ENCODE measurements around the gene COL8A2. TPM values are rescaled to one million over a fixed set of nuclear protein-coding genes. Genes with fewer than 3 reads are reported as not detected.

COL8A2 gene
- total RNA-seq, 2 experiments from 2014 or later: 0.05 to 0.06 TPM

DNA sequence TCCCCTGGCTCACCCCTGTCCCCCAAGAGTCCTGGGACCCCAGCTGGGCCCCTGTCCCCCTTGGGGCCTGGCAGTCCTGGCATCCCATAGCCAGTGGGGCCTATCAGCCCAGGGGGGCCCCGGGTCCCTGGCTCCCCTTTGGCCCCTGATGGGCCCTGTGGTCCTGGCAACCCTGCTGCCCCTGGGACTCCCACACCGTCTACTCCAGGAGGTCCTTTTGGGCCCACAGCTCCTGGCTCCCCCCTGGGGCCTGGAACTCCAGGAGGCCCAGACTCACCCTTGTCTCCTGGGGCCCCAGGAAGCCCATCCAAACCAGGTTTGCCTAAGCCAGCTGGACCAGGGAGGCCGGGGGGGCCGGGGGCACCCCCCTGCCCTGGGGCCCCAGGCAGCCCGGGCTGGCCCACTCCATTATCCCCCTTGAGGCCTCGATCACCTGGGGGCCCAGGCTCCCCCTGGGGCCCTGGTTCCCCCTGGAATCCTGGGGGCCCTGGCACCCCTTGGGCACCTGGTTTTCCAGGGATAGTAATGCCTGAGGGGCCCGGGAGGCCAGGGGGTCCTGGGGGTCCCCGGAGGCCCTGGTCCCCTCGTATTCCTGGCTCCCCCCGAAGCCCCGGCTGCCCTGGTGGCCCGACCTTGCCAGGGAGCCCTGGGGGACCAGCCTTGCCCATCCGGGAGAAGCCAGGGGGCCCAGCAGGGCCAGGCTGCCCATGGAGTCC is 26.2 kb downstream of the COL8A2 start:
- Histone ChIP-seq H3K4me3 (ENCODE audit: low read length) (no peak overlapping the region), H3K4me1 (ENCODE audit: insufficient read depth, low read length) (peaks cover 12% of the 10 kb centered on the region), H3K27me3 (ENCODE audit: control insufficient read depth in 1 of 2, insufficient read depth in 2 of 2, low read length in 2 of 2) (no peaks in the 10 kb centered on the region), H3K36me3 (ENCODE audit: insufficient read depth, low read length) (peaks cover 25% of the 10 kb centered on the region), H3K27ac (ENCODE audit: low read depth in 1 of 2, low read length in 2 of 2) (no peak overlapping the region), H3K9me3 (ENCODE audit: control insufficient read depth in 1 of 2, insufficient read depth in 1 of 2, low read length in 2 of 2) (no peaks in the 10 kb centered on the region)
- no peaks in the 10 kb centered on the region for H3K4me1 Mint-ChIP-seq (ENCODE audit: low read depth)
- DNase-seq (no peak), ATAC-seq (ENCODE audit: poor library complexity) (no peak)
- H3K27ac Mint-ChIP-seq: no peak overlapping the region
- TF ChIP-seq, protein P1, sequence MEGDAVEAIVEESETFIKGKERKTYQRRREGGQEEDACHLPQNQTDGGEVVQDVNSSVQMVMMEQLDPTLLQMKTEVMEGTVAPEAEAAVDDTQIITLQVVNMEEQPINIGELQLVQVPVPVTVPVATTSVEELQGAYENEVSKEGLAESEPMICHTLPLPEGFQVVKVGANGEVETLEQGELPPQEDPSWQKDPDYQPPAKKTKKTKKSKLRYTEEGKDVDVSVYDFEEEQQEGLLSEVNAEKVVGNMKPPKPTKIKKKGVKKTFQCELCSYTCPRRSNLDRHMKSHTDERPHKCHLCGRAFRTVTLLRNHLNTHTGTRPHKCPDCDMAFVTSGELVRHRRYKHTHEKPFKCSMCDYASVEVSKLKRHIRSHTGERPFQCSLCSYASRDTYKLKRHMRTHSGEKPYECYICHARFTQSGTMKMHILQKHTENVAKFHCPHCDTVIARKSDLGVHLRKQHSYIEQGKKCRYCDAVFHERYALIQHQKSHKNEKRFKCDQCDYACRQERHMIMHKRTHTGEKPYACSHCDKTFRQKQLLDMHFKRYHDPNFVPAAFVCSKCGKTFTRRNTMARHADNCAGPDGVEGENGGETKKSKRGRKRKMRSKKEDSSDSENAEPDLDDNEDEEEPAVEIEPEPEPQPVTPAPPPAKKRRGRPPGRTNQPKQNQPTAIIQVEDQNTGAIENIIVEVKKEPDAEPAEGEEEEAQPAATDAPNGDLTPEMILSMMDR (IDR thresholded peaks at IDR 0.05): no peak
- H3K36me3 Mint-ChIP-seq (ENCODE audit: low read depth): peaks cover 19% of the 10 kb centered on the region
- ChIA-PET CTCF (interaction anchor here (1.5 kb wide), 1 partner anchor 51 kb away, joined by 10 read pairs; the partner anchor contains the start of gene TRAPPC3), POLR2A (interaction anchor here (0.7 to 1.2 kb wide), 2 partner anchors 36 to 60 kb away, joined by 3 to 4 read pairs; no protein-coding TSS in a partner anchor)
- intact Hi-C loops (cut with DNase I, micrococcal nuclease): loop anchor here (1.0 to 10.0 kb wide), 6 partner anchors 35 to 1336 kb away; partner anchors contain the start of gene TRAPPC3 (in 2 of the 2)
- no peaks in the 10 kb centered on the region for H3K27me3 Mint-ChIP-seq
- H3K9me3 Mint-ChIP-seq: no peaks in the 10 kb centered on the region
- H3K4me3 Mint-ChIP-seq: no peak overlapping the region

DNA sequence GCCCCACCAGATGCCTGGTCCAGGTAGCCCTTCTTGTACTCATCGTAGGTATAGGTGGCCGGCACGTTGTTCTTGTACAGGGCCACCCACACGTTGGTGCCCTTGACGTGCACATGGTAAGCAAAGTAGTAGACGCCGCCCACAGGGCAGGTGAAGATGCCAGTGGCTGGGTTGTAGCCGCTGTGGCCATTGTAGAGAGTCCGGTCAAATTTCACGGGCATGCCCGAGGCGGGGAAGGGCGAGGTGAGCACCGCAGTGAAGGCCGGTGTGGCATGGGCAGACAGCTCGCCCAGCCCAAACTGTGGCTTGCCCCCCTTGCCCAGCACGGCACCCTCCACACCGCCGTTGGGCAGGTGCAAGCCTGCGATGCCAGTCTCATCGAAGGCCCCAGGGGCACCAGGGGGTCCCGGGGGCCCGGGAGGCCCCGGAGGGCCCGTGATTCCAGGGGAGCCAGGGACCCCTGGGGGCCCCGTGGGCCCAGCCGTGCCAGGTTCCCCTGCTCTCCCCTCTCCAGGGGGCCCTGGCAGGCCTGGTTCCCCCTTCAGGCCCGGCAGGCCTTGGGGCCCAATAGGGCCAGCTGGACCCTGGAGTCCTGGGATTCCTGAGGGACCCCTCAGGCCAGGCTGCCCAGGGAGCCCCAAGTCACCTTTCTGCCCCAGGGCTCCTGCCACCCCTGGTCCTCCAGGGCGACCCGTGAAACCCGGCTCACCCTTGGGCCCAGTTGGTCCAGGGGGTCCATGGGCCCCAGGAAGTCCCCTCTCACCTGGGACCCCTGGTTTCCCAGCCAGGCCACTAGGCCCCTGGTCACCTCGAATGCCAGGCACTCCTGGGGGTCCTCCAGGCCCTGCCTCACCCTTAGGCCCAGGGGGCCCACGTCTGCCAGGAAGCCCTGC is 27.1 kb downstream of the COL8A2 start:
- Histone ChIP-seq H3K4me1 (ENCODE audit: insufficient read depth, low read length) (peaks cover 16% of the 10 kb centered on the region), H3K9me3 (ENCODE audit: control insufficient read depth in 1 of 2, insufficient read depth in 1 of 2, low read length in 2 of 2) (no peaks in the 10 kb centered on the region), H3K27ac (ENCODE audit: low read depth in 1 of 2, low read length in 2 of 2) (no peak overlapping the region), H3K36me3 (ENCODE audit: insufficient read depth, low read length) (peaks cover 34% of the 10 kb centered on the region), H3K27me3 (ENCODE audit: control insufficient read depth in 1 of 2, insufficient read depth in 2 of 2, low read length in 2 of 2) (no peaks in the 10 kb centered on the region), H3K4me3 (ENCODE audit: low read length) (no peak overlapping the region)
- ATAC-seq (ENCODE audit: poor library complexity) (no peak), DNase-seq (no peak)
- no peaks in the 10 kb centered on the region for H3K9me3 Mint-ChIP-seq
- no peaks in the 10 kb centered on the region for H3K27me3 Mint-ChIP-seq
- intact Hi-C loops (cut with DNase I, micrococcal nuclease): loop anchor here (2.0 to 10.0 kb wide), 2 partner anchors 51 to 1337 kb away; partner anchors contain the start of gene TRAPPC3 (in 2 of the 2)
- CTCF ChIA-PET: no interaction called here
- TF ChIP-seq, protein P1 (IDR thresholded peaks at IDR 0.05): no peak
- H3K4me1 Mint-ChIP-seq (ENCODE audit: low read depth): no peaks in the 10 kb centered on the region
- H3K27ac Mint-ChIP-seq: no peak overlapping the region
- POLR2A ChIA-PET: interaction anchor here (0.7 to 1.4 kb wide), 3 partner anchors 37 to 188 kb away, joined by 3 to 5 read pairs (median 4); no protein-coding TSS in a partner anchor
- peaks cover 27% of the 10 kb centered on the region for H3K36me3 Mint-ChIP-seq (ENCODE audit: low read depth)
- no peak overlapping the region for H3K4me3 Mint-ChIP-seq

All from CD4-positive, alpha-beta T cell (primary cell).